ENCODE results near the gene DENND5B.

- TF ChIP-seq JUN (CRISPR knock-in tag; IDR thresholded peaks at IDR 0.05): no peak
- TF ChIP-seq FOXJ3 (CRISPR knock-in tag; IDR thresholded peaks at IDR 0.05; ENCODE audit: borderline replicate concordance): no peak
- no peak for TF ChIP-seq CTCF (IDR thresholded peaks at IDR 0.05)
- TF ChIP-seq ATF6 (CRISPR knock-in tag; IDR thresholded peaks at IDR 0.05): no peak
- TF ChIP-seq ZNF512 (CRISPR knock-in tag; IDR thresholded peaks at IDR 0.05; ENCODE audit: borderline replicate concordance): no peak
- TF ChIP-seq, protein P1, sequence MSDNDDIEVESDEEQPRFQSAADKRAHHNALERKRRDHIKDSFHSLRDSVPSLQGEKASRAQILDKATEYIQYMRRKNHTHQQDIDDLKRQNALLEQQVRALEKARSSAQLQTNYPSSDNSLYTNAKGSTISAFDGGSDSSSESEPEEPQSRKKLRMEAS (CRISPR knock-in tag; IDR thresholded peaks at IDR 0.05): no peak
- no peak for TF ChIP-seq ATF1 (CRISPR knock-in tag; IDR thresholded peaks at IDR 0.05)
- TF ChIP-seq IRF2 (CRISPR knock-in tag; IDR thresholded peaks at IDR 0.05; ENCODE audit: borderline replicate concordance, low read depth): no peak
- no peak for TF ChIP-seq SP1 (CRISPR knock-in tag; conservative IDR thresholded peaks at IDR 0.05)
These were observed 227.1 kb downstream of the DENND5B start for GRCh38 chr12:31363831-31364230.
